HepG2 (cell line): ENCODE data around the gene PLXNA4. TPM values are rescaled to one million over a fixed set of nuclear protein-coding genes. Genes with fewer than 3 reads are reported as not detected.

Source experiments
- ATAC-seq: fragments of 200-7000 bp; cut with Tn5 transposase; 3 replicates; pipeline ENCODE4 v1.9.1; 2020; ENCODE audit warnings: mild to moderate bottlenecking, moderate library complexity
- BruUV-seq: library from RNA; stranded (reverse); fragments of 400-500 nt; replicated peaks from 2 replicates; lab custom pipeline; 2021; lab: Mats Ljungman, UMichigan
- CTCF ChIA-PET: fragments of 300-600 bp; formaldehyde crosslinking; extraction: SDS; loops from one replicate; lab custom pipeline; 2021; ENCODE audit warnings: low total read pairs, inconsistent platforms, low intra/inter-chr PET ratio; lab: Yijun Ruan, JAX
- POLR2A ChIA-PET: fragments of 350-600 bp; sonication (Branson Sonifier 250); formaldehyde crosslinking; loops from one replicate; lab custom pipeline; 2020; ENCODE audit warnings: antibody characterized with exemption, inconsistent platforms; lab: Yijun Ruan, JAX
- DNase-seq: peaks from one replicate; pipeline ENCODE4 v3.0.0-alpha.2; 2015; ENCODE audit warnings: low spot score
- FAIRE-seq: peaks from 3 replicates; lab custom pipeline; 2011; peaks lifted over from hg19 to GRCh38; lab: Jason Lieb, UNC
- H2AFZ ChIP-seq: one replicate; pipeline ENCODE4 v1.6.1; 2011; ENCODE audit warnings: low read length, inconsistent platforms
- H3K27ac ChIP-seq: fragments of 300-600 bp; 3 replicates; pipeline ENCODE4 v1.8.0; 2011; ENCODE audit warnings: mixed run types, mild to moderate bottlenecking, mixed read lengths, low read length, inconsistent platforms; ENCODE audit not compliant: insufficient read depth; ENCODE audit errors: extremely low read length
- H3K27me3 ChIP-seq, 2 experiments: fragments of 200-600 bp in 1 of 2; 2 replicates in 1 of 2; 3 replicates in 1 of 2; pipeline versions ENCODE4 v1.6.0 to v1.8.0; 2011; ENCODE audit warnings: low read length in 2 of 2, mild to moderate bottlenecking in 2 of 2, moderate library complexity in 2 of 2, inconsistent platforms in 1 of 2; ENCODE audit not compliant: insufficient read depth in 2 of 2, control insufficient read depth in 1 of 2
- H3K36me3 ChIP-seq, 2 experiments: fragments of 200-600 bp in 1 of 2; replicated peaks in 1 of 2; 2 replicates in 1 of 2; 3 replicates in 1 of 2; pipeline versions ENCODE4 v1.5.1 to v1.8.0; 2011; ENCODE audit warnings: low read length in 2 of 2, inconsistent platforms in 1 of 2; ENCODE audit not compliant: insufficient read depth in 2 of 2, control insufficient read depth in 1 of 2
- H3K4me1 ChIP-seq: 2 replicates; pipeline ENCODE4 v1.5.1; 2012; ENCODE audit warnings: low read length, inconsistent platforms; ENCODE audit not compliant: insufficient read depth
- H3K4me2 ChIP-seq: 2 replicates; pipeline ENCODE4 v1.6.0; 2011; ENCODE audit warnings: low read depth, low read length, inconsistent platforms
- H3K4me3 ChIP-seq, 3 experiments: fragments of 200-600 bp in 1 of 3; sonication (generic), shearing (Covaris generic) in 1 of 3; replicated peaks in 1 of 3; 2 replicates each; pipeline ENCODE4 v1.5.1; 2011 to 2016; ENCODE audit warnings: low read length in 3 of 3, inconsistent platforms in 2 of 3, low read depth in 2 of 3, mild to moderate bottlenecking in 2 of 3, control low read depth in 1 of 3, mixed read lengths in 1 of 3; ENCODE audit not compliant: insufficient read depth in 1 of 3
- H3K79me2 ChIP-seq: one replicate; pipeline ENCODE4 v1.6.1; 2011; ENCODE audit warnings: low read length, inconsistent platforms; ENCODE audit not compliant: insufficient read depth
- H3K9ac ChIP-seq: 2 replicates; pipeline ENCODE4 v1.6.0; 2011; ENCODE audit warnings: mild to moderate bottlenecking, low read depth, low read length, inconsistent platforms; ENCODE audit not compliant: insufficient read depth
- H3K9me3 ChIP-seq: 2 replicates; pipeline ENCODE4 v1.5.1; 2012; ENCODE audit warnings: mild to moderate bottlenecking, low read length
- H4K20me1 ChIP-seq: 2 replicates; pipeline ENCODE4 v1.6.0; 2011; ENCODE audit warnings: inconsistent platforms, mild to moderate bottlenecking, low read length, moderate library complexity; ENCODE audit not compliant: insufficient read depth
- E2F1 ChIP-seq: sonication (generic); formaldehyde crosslinking; IDR thresholded peaks from 2 replicates; pipeline ENCODE4 v1.5.0; 2020; ENCODE audit warnings: missing genetic modification reagents
- ELF4 ChIP-seq: sonication (generic); formaldehyde crosslinking; IDR thresholded peaks from 2 replicates; pipeline ENCODE4 v1.5.0; 2020; ENCODE audit warnings: missing genetic modification reagents, mild to moderate bottlenecking, moderate library complexity, borderline replicate concordance
- ESRRA ChIP-seq: sonication (generic); formaldehyde crosslinking; IDR thresholded peaks from 2 replicates; pipeline ENCODE4 v1.5.1; 2020; ENCODE audit warnings: mild to moderate bottlenecking, low read depth, missing genetic modification reagents
- GPN1 ChIP-seq: sonication (generic); formaldehyde crosslinking; IDR thresholded peaks from 2 replicates; pipeline ENCODE4 v1.5.1; 2020; ENCODE audit warnings: missing genetic modification reagents, borderline replicate concordance
- HDAC1 ChIP-seq: sonication (generic); formaldehyde crosslinking; IDR thresholded peaks from 2 replicates; pipeline ENCODE4 v1.5.1; 2020; ENCODE audit warnings: mild to moderate bottlenecking, missing genetic modification reagents
- KDM6A ChIP-seq: IDR thresholded peaks from 2 replicates; pipeline ENCODE4 v1.6.1; 2016; ENCODE audit warnings: low read depth
- MTF1 ChIP-seq: sonication (generic); formaldehyde crosslinking; IDR thresholded peaks from 2 replicates; pipeline ENCODE4 v1.5.0; 2020; ENCODE audit warnings: missing genetic modification reagents
- RFX5 ChIP-seq: IDR thresholded peaks from 2 replicates; pipeline ENCODE4 v1.6.1; 2011; ENCODE audit warnings: low read depth, low read length, improper control_type of control experiment
- TCF7L2 ChIP-seq: IDR thresholded peaks from 2 replicates; pipeline ENCODE4 v1.6.1; 2011; ENCODE audit warnings: mild to moderate bottlenecking, low read depth, low read length, moderate library complexity
- XBP1 ChIP-seq: sonication (generic); formaldehyde crosslinking; IDR thresholded peaks from 2 replicates; pipeline ENCODE4 v1.5.0; 2020; ENCODE audit warnings: missing genetic modification reagents
- ZNF326 ChIP-seq: sonication (generic); formaldehyde crosslinking; IDR thresholded peaks from 2 replicates; pipeline ENCODE4 v1.4.0; 2020; ENCODE audit warnings: missing genetic modification reagents, borderline replicate concordance
- ZNF615 ChIP-seq: sonication (generic); formaldehyde crosslinking; IDR thresholded peaks from 2 replicates; pipeline ENCODE4 v1.5.0; 2020; ENCODE audit warnings: mild to moderate bottlenecking, missing genetic modification reagents, borderline replicate concordance
- ZNF678 ChIP-seq: sonication (generic); formaldehyde crosslinking; IDR thresholded peaks from 2 replicates; pipeline ENCODE4 v1.4.0; 2020; ENCODE audit warnings: mild to moderate bottlenecking, missing genetic modification reagents
- ZNF737 ChIP-seq: sonication (generic); formaldehyde crosslinking; IDR thresholded peaks from 2 replicates; pipeline ENCODE4 v1.5.0; 2020; ENCODE audit warnings: missing genetic modification reagents, mild to moderate bottlenecking, borderline replicate concordance
- WGBS: methylation state at CpG from one replicate; pipeline ENCODE4 v1.1.6; 2017; ENCODE audit warnings: low lambda C conversion rate; 5-methylcytosine and 5-hydroxymethylcytosine counted together
- in situ Hi-C: cut with HindIII; loops from 2 replicates; pipeline ENCODE4 v1.10.0; 2017; ENCODE audit warnings: low pct_unique_long_range_greater_than_20kb; ENCODE audit not compliant: extremely low pct_ligation_motif_present
- intact Hi-C: fragments of 100-400 bp; cut with micrococcal nuclease; formaldehyde crosslinking; loops from one replicate; pipeline ENCODE4 v1.10.0; 2022; ENCODE audit not compliant: unreplicated experiment
- polyA plus RNA-seq, 8 experiments: library from polyadenylated mRNA; depleted of rRNA in 3 of 8; stranded (reverse) in 7 of 8; unstranded in 1 of 8; fragments of >200 nt; fragmentation: Illumina TruSeq in 4 of 8; extraction: Trizol in 4 of 8; gene quantifications; 2 replicates each; pipeline versions ENCODE4 v1.2.1 to v1.2.3, GENCODE V29; 2011 to 2016; ENCODE audit warnings: low read depth in 4 of 8, missing spikeins in 1 of 8, mixed read lengths in 1 of 8; ENCODE audit not compliant: insufficient read depth in 1 of 8
- total RNA-seq, 5 experiments: library from RNA; depleted of rRNA; stranded (reverse); fragments of >200 nt; fragmentation: Illumina TruSeq; extraction: Trizol; gene quantifications; 2 replicates each; pipeline ENCODE4 v1.2.3, GENCODE V29; 2016; ENCODE audit warnings: low read depth in 1 of 5

PLXNA4 gene
- total and polyA plus RNA-seq, 2 of the 13 experiments (the other 11 are each of a cell fraction or from before 2014, with no cell fraction given): 0.01 to 0.04 TPM

GRCh38 chr7:132402096-132402495, 174.2 kb downstream of the PLXNA4 start:
- no peaks in the 10 kb centered on the region for H4K20me1 ChIP-seq
- no TSS peak for BruUV-seq
- no peaks in the 10 kb centered on the region for H3K9me3 ChIP-seq
- in situ Hi-C loops: no loop called here
- intact Hi-C loops: no loop called here
- H3K4me1 ChIP-seq: no peaks in the 10 kb centered on the region
- H3K36me3 ChIP-seq: no peaks in the 10 kb centered on the region
- no peak overlapping the region for H2AFZ ChIP-seq
- peaks cover 1 to 36% of the 10 kb centered on the region in 2 experiments; a peak in 4 of 5 replicates for H3K27me3 ChIP-seq
- no peaks in the 10 kb centered on the region for H3K79me2 ChIP-seq
- DNase-seq: no peak
- H3K27ac ChIP-seq: no peak overlapping the region
- FAIRE-seq: no peak
- no peak for ATAC-seq
- ChIA-PET CTCF (no interaction called here), POLR2A (no interaction called here)
- no peak overlapping the region for H3K9ac ChIP-seq
- 35% methylated on average over 5 of the region's 5 CpGs for WGBS
- no peak overlapping the region for H3K4me3 ChIP-seq
- no peak overlapping the region for H3K4me2 ChIP-seq
- TF ChIP-seq HDAC1 (CRISPR knock-in tag) (no peak), E2F1 (CRISPR knock-in tag) (no peak), ELF4 (CRISPR knock-in tag) (no peak), ZNF678 (CRISPR knock-in tag) (no peak), RFX5 (no peak), TCF7L2 (no peak), GPN1 (CRISPR knock-in tag) (no peak), ESRRA (CRISPR knock-in tag) (no peak), ZNF326 (no peak), ZNF737 (CRISPR knock-in tag) (no peak), XBP1 (CRISPR knock-in tag) (no peak), ZNF615 (CRISPR knock-in tag) (no peak), KDM6A (CRISPR knock-in tag) (no peak), MTF1 (no peak)
- TF ChIP-seq, all 625 proteins: peak for 0
